K562 (cell line): ENCODE results near the gene BACE2. TPM values are rescaled to one million over a fixed set of nuclear protein-coding genes. Genes with fewer than 3 reads are reported as not detected.

Experiments
- ATAC-seq: fragments of 200-7000 bp; cut with Tn5 transposase; 3 replicates; pipeline ENCODE4 v1.9.1; 2020; ENCODE audit warnings: moderate library complexity
- BruUV-seq: library from RNA; stranded (reverse); fragments of 400-500 nt; replicated peaks from 2 replicates; lab custom pipeline; 2021; lab: Mats Ljungman, UMichigan
- CTCF ChIA-PET: fragments of 300-600 bp; formaldehyde crosslinking; extraction: SDS; loops from one replicate; lab custom pipeline; 2021; ENCODE audit warnings: low intra/inter-chr PET ratio; lab: Yijun Ruan, JAX
- POLR2A ChIA-PET: fragments of 300-600, 350-650 bp; sonication (Branson Sonifier 250); formaldehyde crosslinking; extraction: SDS; loops from one replicate; lab custom pipeline; 2021; ENCODE audit warnings: antibody characterized with exemption, inconsistent platforms; lab: Yijun Ruan, JAX
- DNase-seq, 4 experiments: peaks; one replicate each; pipeline versions ENCODE4 v3.0.0 to v3.0.0-alpha.2; 2011 to 2018; ENCODE audit warnings: low spot score in 3 of 4, mixed read lengths in 3 of 4; ENCODE audit errors: extremely low read depth in 1 of 4
- FAIRE-seq: peaks from 2 replicates; lab custom pipeline; 2011; peaks lifted over from hg19 to GRCh38; lab: Jason Lieb, UNC
- H2AFZ ChIP-seq: 2 replicates; pipeline ENCODE4 v1.6.0; 2011; ENCODE audit warnings: low read depth, low read length, control low read depth, inconsistent platforms
- H3K27ac ChIP-seq: fragments of 200-600 bp; 3 replicates; pipeline ENCODE4 v1.8.0; 2011; ENCODE audit warnings: low read depth, mild to moderate bottlenecking, control low read depth, inconsistent platforms, low read length, moderate library complexity, mixed read lengths; ENCODE audit errors: extremely low read depth
- H3K27me3 ChIP-seq, 2 experiments: fragments of 300-600 bp in 1 of 2; 2 replicates in 1 of 2; 3 replicates in 1 of 2; pipeline versions ENCODE4 v1.6.0 to v1.8.0; 2011; ENCODE audit warnings: inconsistent platforms in 2 of 2, low read length in 2 of 2, mild to moderate bottlenecking in 1 of 2, mixed read lengths in 1 of 2, moderate library complexity in 1 of 2; ENCODE audit not compliant: control insufficient read depth in 2 of 2, insufficient read depth in 2 of 2
- H3K36me3 ChIP-seq: fragments of 300-600 bp; 3 replicates; pipeline ENCODE4 v1.8.0; 2011; ENCODE audit warnings: mild to moderate bottlenecking, low read length, inconsistent platforms; ENCODE audit not compliant: control insufficient read depth, insufficient read depth
- H3K4me1 ChIP-seq, 2 experiments: fragments of 200-600 bp in 1 of 2; replicated peaks in 1 of 2; 2 replicates in 1 of 2; 3 replicates in 1 of 2; pipeline versions ENCODE4 v1.5.1 to v1.8.0; 2011; ENCODE audit warnings: inconsistent platforms in 2 of 2, low read length in 2 of 2, mild to moderate bottlenecking in 1 of 2, mixed read lengths in 1 of 2, moderate library complexity in 1 of 2; ENCODE audit not compliant: control insufficient read depth in 2 of 2, insufficient read depth in 2 of 2
- H3K4me2 ChIP-seq: 2 replicates; pipeline ENCODE4 v1.6.1; 2011; ENCODE audit warnings: low read length, control low read depth, inconsistent platforms, mixed read lengths; ENCODE audit not compliant: insufficient read depth
- H3K4me3 ChIP-seq: fragments of 200-600 bp; sonication (generic), shearing (Covaris generic); 2 replicates; pipeline ENCODE4 v1.5.1; 2016; ENCODE audit warnings: control low read depth, inconsistent platforms
- H3K79me2 ChIP-seq: fragments of 200-600 bp; 3 replicates; pipeline ENCODE4 v1.8.0; 2011; ENCODE audit warnings: low read length, inconsistent platforms; ENCODE audit not compliant: control insufficient read depth, insufficient read depth
- H3K9ac ChIP-seq, 2 experiments: 2 replicates each; pipeline versions ENCODE4 v1.6.0 to v1.6.1; 2011; ENCODE audit warnings: low read depth in 2 of 2, low read length in 2 of 2, control low read depth in 1 of 2, inconsistent platforms in 1 of 2, mild to moderate bottlenecking in 1 of 2, mixed read lengths in 1 of 2; ENCODE audit not compliant: insufficient read depth in 1 of 2
- H3K9me1 ChIP-seq: one replicate; pipeline ENCODE4 v1.6.0; 2011; ENCODE audit warnings: inconsistent platforms, mild to moderate bottlenecking, low read length, moderate library complexity; ENCODE audit not compliant: control insufficient read depth, insufficient read depth
- H3K9me3 ChIP-seq: replicated peaks from 2 replicates; pipeline ENCODE4 v1.5.1; 2011; ENCODE audit warnings: low read depth, low read length, inconsistent platforms; ENCODE audit not compliant: control insufficient read depth, insufficient read depth
- H4K20me1 ChIP-seq: replicated peaks from 2 replicates; pipeline ENCODE4 v1.6.1; 2011; ENCODE audit warnings: low read length, inconsistent platforms, mixed read lengths; ENCODE audit not compliant: control insufficient read depth, insufficient read depth
- FUS ChIP-seq: fragments of 200-400 bp; formaldehyde crosslinking; optimal IDR thresholded peaks from 2 replicates; pipeline ENCODE3; 2017; ENCODE audit warnings: low read depth, low read length
- RFX1 ChIP-seq: fragments of 450-650 bp; IDR thresholded peaks from 2 replicates; pipeline ENCODE4 v1.6.1; 2016; ENCODE audit warnings: mild to moderate bottlenecking, moderate library complexity
- WGBS: fragments of 100-300 bp; shearing (Covaris generic); methylation state at CpG from one replicate; pipeline ENCODE4 v1.1.6; 2016; ENCODE audit warnings: low coverage, mixed read lengths; ENCODE audit not compliant: insufficient coverage; ENCODE audit errors: missing lambda C conversion rate; 5-methylcytosine and 5-hydroxymethylcytosine counted together
- in situ Hi-C: fragments of 300-500 bp; cut with MboI; formaldehyde crosslinking; loops from 4 replicates; pipeline ENCODE4 v1.15.0; 2018; ENCODE audit warnings: inconsistent platforms, mixed read lengths
- intact Hi-C: fragments of 100-400 bp; cut with micrococcal nuclease; formaldehyde crosslinking; loops from 2 replicates; pipeline ENCODE4 v1.14.2; 2022
- polyA plus RNA-seq, 8 experiments: library from polyadenylated mRNA; depleted of rRNA in 4 of 8; stranded (reverse) in 5 of 8; unstranded in 3 of 8; fragments of >200 nt; fragmentation: Nextera tagmentation in 2 of 8; fragmentation: Illumina TruSeq in 1 of 8; extraction: Ambion mirVana in 2 of 8; extraction: Trizol in 1 of 8; gene quantifications; 2 replicates each; pipeline versions ENCODE4 v1.2.1 to v1.2.3, GENCODE V29; 2011 to 2014; ENCODE audit warnings: inconsistent platforms in 1 of 8, missing spikeins in 1 of 8
- total RNA-seq, 7 experiments: library from RNA; depleted of rRNA in 6 of 7; stranded (reverse); fragments of >200 nt in 6 of 7; fragmentation: Illumina TruSeq in 2 of 7; extraction: Trizol in 2 of 7; gene quantifications; 2 replicates each; pipeline versions ENCODE4 v1.2.1 to v1.2.3, GENCODE V29; 2011 to 2021; ENCODE audit warnings: low replicate concordance in 1 of 7
- TF ChIP-seq, protein P1 (sequence below), 2 experiments: IDR thresholded peaks; 2 replicates each; pipeline ENCODE4 v1.6.1; 2011; ENCODE audit warnings: borderline replicate concordance in 1 of 2, control low read depth in 1 of 2, low read depth in 1 of 2, low read length in 1 of 2, mild to moderate bottlenecking in 1 of 2, mixed read lengths in 1 of 2, moderate library complexity in 1 of 2; ENCODE audit not compliant: insufficient read depth in 1 of 2, insufficient read length in 1 of 2, poor library complexity in 1 of 2, severe bottlenecking in 1 of 2; ENCODE audit errors: extremely low read depth in 1 of 2

Gene BACE2
- total and polyA plus RNA-seq, 9 of the 15 experiments (the other 6 are each of a cell fraction or from before 2014, with no cell fraction given), result 0.05 to 0.24 (median 0.15) TPM; not detected in 2

DNA sequence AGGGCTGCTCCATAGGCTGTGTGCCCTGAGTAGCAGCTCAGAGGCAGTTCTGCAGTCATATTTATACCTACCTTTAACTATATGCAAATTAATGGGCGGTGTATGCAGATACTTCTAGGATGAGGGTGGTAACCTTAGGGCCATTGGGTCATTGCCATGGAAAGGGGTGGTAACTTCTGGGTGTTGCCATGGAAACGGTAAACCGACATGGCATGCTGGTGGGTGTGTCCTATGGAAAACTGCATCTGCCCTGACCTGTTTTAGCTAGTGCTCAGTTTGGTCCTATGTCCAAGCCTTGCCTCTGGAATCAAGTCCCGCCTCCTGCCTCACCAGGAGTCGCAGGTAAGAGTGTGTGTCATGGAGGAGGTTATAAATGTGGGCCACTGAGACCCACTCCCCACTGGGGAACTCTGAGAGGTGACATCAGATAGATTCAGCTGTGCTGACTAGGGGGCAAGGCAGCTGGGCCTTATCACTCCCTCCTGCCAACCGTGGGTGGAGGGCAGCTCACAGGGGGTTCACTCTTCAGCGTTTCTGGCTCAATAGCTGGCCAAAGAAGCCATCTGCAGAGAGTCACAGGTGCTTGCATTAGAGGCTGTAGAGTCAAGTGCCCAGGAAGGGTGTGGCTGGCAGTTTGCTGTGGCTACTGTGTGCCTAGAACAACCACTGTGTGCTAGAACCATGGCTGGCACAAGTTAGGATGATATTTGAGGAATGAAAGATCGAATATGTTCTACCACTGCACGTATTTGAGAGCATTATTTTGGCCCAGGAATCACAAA, 19.0 kb downstream of the BACE2 start:
- no TSS peak for BruUV-seq
- H3K4me2 ChIP-seq, result no peak overlapping the region
- in situ Hi-C loops, result no loop called here
- no peaks in the 10 kb centered on the region for H3K36me3 ChIP-seq
- DNase-seq (peak in 1 of 4 experiments; percentile 7), ATAC-seq (peak; percentile 47), FAIRE-seq (no peak)
- no peaks in the 10 kb centered on the region for H4K20me1 ChIP-seq
- ChIA-PET CTCF (no interaction called here), POLR2A (interaction anchor here (0.5 to 0.6 kb wide), 2 partner anchors 20 to 70 kb away, joined by 3 read pairs; no protein-coding TSS in a partner anchor)
- H2AFZ ChIP-seq, result no peak overlapping the region
- no peaks in the 10 kb centered on the region for H3K27me3 ChIP-seq
- no peak overlapping the region for H3K27ac ChIP-seq
- no peaks in the 10 kb centered on the region for H3K79me2 ChIP-seq
- H3K9me1 ChIP-seq, result no peaks in the 10 kb centered on the region
- H3K4me3 ChIP-seq, result no peak overlapping the region
- WGBS, result under 1% methylated on average over 9 of the region's 9 CpGs
- intact Hi-C loops, result no loop called here
- H3K9ac ChIP-seq, result no peak overlapping the region
- no peaks in the 10 kb centered on the region for H3K9me3 ChIP-seq
- H3K4me1 ChIP-seq, result no peaks in the 10 kb centered on the region
- TF ChIP-seq, protein P1, sequence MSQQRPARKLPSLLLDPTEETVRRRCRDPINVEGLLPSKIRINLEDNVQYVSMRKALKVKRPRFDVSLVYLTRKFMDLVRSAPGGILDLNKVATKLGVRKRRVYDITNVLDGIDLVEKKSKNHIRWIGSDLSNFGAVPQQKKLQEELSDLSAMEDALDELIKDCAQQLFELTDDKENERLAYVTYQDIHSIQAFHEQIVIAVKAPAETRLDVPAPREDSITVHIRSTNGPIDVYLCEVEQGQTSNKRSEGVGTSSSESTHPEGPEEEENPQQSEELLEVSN (IDR thresholded peaks at IDR 0.05; ENCODE audit: borderline replicate concordance in 1 of 2, extremely low read depth in 1 of 2, insufficient read depth in 1 of 2, insufficient read length in 1 of 2, low read depth in 1 of 2, low read length in 1 of 2, poor library complexity in 1 of 2, severe bottlenecking in 1 of 2), result no peak
- TF ChIP-seq RFX1 (peak; percentile 87), FUS (no peak)
- TF ChIP-seq, all 486 proteins: peak for 1
